G401 (cell line): ENCODE results near the gene PRR16. TPM values are rescaled to one million over a fixed set of nuclear protein-coding genes. Genes with fewer than 3 reads are reported as not detected.
A peak's percentile ranks its signal among the peaks of the same experiment; 100 is the strongest.
"Not testable (repeated sequence)": the region's sequence is repeated elsewhere in the genome, so short reads cannot be mapped to it uniquely, and the experiment has no call there.

Source experiments
- DNase-seq: peaks from one replicate; pipeline ENCODE4 v3.0.0-alpha.2; 2015; ENCODE audit warnings: low spot score
- in situ Hi-C: cut with HindIII; loops from 2 replicates; pipeline ENCODE4 v1.10.0; 2016; ENCODE audit warnings: low sequenced_read_pairs, mixed read lengths
- total RNA-seq: library from RNA; depleted of rRNA; stranded (reverse); fragments of >200 nt; shearing (Covaris generic); gene quantifications from 2 replicates; pipeline ENCODE4 v1.2.3, GENCODE V29; 2014; rRNA removed

The PRR16 gene
- 0.49 TPM in 1 of 2 replicates, not detected in the other for total RNA-seq

- in situ Hi-C loops = no loop called here
- DNase-seq = peak; percentile 73
Measured at GRCh38 chr5:120463991-120464626, at the start of gene PRR16. Gene PRR16, plus strand, starts transcription at chr5:120464300.

- no peak for DNase-seq
- in situ Hi-C loops = no loop called here
Measured at GRCh38 chr5:120415985-120416384, 48.1 kb upstream of the PRR16 start.

DNA sequence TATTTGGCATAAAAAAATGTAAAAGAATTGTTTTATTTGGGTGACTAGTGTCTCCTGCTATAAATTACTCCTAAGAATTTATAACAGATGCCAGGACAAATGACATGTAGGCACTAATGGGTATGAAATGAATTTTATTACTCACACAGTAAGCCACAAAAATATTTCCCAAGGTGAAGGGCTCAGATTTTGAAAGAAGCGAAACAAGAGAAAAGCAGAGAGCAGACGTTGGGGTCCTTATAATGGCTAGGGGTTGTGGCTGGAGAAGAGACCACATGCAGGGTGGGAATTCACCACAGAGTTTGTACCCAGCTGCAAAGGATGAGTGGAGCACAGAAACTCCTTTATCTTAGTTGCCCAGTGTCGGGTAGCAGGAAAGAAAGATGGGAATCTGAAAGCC, 45.0 kb upstream of the PRR16 start:
- in situ Hi-C loops = no loop called here
- no peak for DNase-seq

DNA sequence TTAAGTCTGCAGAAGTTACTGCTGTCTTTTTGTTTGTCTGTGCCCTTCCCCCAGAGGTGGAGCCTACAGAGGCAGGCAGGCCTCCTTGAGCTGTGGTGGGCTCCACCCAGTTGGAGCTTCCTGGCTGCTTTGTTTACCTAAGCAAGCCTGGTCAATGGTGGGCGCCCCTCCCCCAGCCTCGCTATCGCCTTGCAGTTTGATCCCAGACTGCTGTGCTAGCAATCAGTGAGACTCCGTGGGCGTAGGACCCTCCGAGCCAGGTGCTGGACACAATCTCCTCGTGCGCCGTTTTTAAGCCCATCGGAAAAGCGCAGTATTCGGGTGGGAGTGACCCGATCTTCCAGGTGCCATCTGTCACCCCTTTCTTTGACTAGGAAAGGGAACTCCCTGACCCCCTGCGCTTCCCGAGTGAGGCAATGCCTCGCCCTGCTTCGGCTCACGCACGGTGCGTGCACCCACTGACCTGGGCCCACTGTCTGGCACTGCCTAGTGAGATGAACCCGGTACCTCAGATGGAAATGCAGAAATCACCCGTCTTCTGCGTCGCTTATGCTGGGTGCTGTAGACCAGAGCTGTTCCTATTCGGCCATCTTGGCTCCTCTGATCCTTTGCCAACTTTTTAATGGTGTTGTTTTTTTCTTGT, 37.3 kb upstream of the PRR16 start:
- DNase-seq, in situ Hi-C loops: not testable (repeated sequence)

DNA sequence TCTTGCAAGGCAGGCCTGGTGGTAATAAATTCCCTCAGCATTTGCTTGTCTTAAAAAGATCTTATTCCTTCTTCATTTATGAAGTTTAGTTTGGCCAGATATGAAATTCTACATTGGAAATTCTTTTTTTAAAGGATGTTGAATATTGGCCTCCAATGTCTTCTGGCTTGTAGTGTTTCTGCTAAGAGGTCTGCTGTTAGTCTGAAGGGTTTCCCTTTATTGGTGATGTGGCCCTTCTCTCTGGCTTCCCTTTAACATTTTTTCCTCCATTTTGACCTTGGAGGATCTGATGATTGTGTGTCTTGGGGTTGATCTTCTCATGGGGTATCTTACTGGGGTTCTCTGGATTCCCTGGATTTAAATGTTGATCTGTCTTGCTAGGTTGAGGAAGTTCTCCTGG, 33.5 kb upstream of the PRR16 start:
- in situ Hi-C loops = no loop called here
- no peak for DNase-seq

DNA sequence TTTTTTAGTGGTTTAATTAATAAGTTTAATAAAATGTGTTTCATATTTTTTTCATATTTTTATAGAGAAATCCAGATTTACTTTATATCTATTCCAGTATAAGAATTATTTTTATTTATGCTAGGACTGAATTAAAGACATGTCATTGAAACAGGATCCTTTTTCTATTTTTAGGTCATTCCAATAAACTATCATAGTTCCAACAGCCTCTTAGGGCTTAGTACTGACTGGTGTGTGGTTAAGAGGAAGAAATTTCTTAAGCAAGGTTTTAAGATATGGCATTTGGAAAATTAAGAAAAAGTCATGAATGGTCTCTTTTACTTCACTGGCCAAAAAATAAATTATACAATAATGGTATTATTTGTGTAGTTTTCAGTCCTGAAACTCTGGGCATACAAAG, 31.2 kb upstream of the PRR16 start:
- in situ Hi-C loops = no loop called here
- DNase-seq = no peak

DNA sequence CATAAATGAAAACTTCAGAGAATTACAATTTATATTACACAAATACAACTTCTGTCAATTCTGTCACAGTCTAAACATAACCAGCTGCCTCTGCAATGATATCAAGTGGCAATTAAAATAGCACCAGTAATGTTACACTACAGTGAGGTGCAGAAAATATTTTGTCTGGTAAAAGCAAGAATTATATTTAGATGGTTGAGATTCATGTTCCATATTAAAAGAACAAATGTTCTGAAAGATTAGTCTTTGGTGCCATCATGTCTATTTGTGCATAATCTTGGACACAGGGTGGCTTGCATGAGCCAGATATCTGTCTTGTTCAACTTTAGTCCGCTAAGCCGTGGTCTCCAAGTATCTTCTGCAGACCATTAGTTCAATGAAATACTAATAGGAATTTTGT, 29.0 kb upstream of the PRR16 start:
- DNase-seq = no peak
- in situ Hi-C loops = no loop called here

DNA sequence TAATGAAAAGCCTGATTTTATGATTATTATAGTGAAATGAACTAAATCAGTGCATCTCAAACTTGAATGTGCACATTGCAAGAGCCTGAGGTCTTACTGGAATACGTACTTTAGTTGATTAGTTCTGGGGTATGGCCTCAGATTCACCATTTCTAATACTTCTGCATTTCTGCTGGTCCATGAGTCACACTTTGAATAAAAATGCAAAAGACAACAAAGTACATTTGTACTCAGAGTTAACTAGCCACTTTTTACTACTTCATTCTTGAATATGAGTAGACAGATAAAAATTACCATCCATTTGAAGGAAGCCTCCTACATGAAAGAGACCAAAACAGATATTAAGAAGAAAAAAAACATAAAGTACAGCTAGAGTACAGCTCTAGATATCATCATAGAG, 27.1 kb upstream of the PRR16 start:
- in situ Hi-C loops = no loop called here
- no peak for DNase-seq

DNA sequence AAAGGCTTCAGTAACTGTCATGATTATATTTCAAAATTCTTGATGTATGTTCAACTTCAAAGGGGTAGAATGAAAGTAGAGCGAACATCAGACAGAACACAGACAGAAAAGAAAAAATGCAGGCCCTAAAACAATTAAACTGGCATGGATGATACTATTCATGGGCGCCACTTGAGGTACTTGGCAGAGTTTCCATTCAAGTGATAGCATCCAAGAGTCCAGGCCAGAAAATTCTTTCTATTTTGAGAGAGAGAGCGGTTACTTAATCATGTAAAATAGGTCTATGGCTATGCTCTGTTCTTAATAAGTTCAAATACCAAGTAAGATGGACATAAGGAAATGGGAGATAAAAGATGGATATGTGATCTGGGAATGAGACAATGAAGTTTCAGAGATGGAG, 21.4 kb upstream of the PRR16 start:
- in situ Hi-C loops = no loop called here
- no peak for DNase-seq

GRCh38 chr5:120443607-120444006, 20.5 kb upstream of the PRR16 start:
- no peak for DNase-seq
- in situ Hi-C loops = no loop called here

GRCh38 chr5:120446068-120446492, 18.0 kb upstream of the PRR16 start:
- no peak for DNase-seq
- in situ Hi-C loops = no loop called here

DNA sequence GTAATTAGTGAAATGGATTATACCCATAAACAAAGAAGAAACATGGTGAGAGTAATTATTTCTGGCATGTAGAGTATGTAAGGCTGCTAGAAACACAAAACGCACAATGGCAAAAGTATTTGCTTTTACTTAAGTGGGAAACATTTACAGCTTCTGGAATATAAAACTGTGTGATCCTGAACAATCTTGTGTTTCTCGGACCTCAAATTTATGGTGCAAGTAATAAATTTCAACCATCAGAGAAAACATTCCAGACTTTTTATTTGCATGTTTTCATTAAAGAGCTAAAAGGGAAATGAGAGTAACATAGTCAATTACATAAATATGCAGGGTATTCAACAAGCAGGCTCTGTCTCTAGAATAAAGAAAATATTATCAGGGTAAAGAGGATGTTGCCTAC, 17.2 kb upstream of the PRR16 start:
- no peak for DNase-seq
- in situ Hi-C loops = no loop called here

DNA sequence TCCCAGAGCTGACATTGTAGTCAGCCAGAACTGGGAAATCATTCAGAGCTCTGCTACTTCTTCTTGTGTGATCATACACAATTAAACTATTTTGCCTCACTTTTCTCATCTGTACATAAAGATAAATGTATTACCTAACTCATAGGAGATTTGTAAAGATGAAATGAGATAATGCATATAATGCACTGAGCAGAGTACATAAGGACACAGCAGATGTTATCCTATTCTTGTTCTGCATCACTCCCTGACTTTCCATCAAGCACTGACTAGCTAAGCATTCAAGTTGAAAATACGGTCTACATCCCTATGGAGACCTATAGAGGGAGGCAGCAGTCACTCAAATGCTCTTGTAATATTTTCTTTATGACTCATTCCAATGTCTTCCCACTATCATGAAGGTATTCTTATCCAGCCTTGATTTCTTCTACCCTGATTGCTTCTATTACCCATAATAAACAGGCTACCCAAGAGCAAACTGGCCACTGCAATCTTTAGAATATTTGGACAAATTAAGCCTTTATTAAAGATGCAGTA, 16.3 kb upstream of the PRR16 start:
- DNase-seq = no peak
- in situ Hi-C loops = no loop called here

GRCh38 chr5:120449501-120449900, 14.6 kb upstream of the PRR16 start:
- DNase-seq = no peak
- in situ Hi-C loops = no loop called here

- in situ Hi-C loops = no loop called here
- no peak for DNase-seq
Measured at GRCh38 chr5:120450910-120451309, 13.2 kb upstream of the PRR16 start.

DNA sequence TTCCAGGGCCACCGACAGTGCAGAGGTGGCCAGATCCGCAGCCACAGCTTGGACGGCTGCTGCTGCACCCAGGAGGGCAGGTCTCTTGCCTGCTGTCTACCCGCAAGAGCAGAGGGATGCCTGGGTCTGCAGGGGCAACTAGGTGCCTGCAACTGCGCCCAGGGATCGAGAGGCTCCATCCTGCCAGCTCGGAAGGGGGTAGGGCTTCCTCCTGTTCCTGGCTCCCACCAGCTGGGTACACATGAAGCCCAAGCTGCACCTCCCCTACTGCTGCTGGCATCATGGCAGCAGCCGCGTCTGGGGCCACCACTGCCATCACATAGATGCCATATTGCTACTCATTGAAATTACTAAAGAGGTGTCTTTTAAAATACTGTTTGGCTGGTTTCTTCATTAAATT, 12.7 kb upstream of the PRR16 start:
- in situ Hi-C loops = no loop called here
- DNase-seq = no peak

DNA sequence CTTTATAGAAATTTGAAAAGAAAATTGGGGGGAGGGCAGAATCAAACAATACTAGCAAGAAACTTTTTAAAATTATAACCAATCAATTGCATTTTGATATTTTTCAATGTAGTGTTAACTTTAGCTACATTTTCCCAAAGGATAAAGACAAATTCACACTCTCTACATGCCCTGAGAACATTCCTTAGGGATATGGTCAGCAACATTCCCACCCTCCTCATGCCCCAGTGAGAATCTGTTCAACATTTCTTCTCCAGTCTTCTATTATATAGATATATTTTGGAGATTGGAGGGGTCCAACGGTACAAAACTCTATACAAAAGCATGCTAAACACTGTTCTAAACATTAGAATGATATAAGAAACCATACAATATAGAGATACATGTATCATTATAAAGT, 11.6 kb upstream of the PRR16 start:
- in situ Hi-C loops = no loop called here
- DNase-seq = no peak

DNA sequence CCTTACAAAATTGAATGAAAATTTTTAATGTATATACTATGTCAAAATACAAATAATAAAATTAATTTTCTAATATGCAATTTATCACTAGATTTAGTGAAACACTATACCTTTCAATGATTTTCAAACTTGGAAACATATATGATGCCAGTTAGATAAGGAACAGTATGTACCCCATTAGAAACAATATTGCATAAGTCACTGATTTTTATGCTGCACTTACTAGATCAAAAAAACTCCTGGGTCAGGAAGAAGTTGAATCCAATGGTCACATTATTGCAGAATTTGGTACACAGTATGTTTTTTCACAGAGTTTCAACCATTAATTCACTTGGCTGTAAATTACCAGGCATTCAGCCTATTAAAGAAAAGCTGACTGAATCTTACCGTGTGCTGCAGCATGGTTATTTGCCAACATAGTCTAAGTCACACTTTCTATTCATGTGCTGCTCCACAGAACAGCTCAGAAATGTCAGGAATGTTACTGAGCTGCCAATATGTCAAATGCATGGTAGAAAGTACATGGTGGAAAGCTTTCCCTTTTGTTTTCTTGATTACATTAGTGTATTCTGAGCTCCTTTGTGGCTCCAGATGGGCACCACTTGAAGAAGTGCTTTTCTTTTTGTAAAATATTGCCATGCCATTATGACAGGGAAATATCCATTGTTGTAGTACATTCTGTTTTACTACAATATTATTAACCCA, 9.9 kb upstream of the PRR16 start:
- no peak for DNase-seq
- in situ Hi-C loops = no loop called here

DNA sequence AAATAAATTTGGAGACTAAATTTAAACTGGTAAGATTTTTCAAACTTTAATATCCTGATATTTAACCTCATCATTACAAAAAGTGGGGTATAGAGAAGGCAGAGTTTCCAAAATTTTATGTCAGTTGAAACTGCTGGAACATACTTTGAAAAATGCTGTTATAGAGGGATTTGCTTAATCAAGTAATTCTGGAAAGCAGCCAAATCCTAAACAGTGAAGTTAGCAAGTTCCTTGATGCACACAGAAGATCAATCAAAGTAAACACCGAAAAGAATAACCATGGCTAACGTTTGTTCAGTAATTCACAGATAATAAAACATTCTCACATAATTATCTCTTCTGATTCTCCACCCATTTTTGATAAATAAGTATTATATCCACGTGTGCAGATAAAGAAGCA, 8.1 kb upstream of the PRR16 start:
- no peak for DNase-seq
- in situ Hi-C loops = no loop called here

GRCh38 chr5:120457839-120458507, 6.1 kb upstream of the PRR16 start:
- DNase-seq = peak; percentile 76
- in situ Hi-C loops = no loop called here
